ENCODE measurements around the gene PRKCB.

DNA sequence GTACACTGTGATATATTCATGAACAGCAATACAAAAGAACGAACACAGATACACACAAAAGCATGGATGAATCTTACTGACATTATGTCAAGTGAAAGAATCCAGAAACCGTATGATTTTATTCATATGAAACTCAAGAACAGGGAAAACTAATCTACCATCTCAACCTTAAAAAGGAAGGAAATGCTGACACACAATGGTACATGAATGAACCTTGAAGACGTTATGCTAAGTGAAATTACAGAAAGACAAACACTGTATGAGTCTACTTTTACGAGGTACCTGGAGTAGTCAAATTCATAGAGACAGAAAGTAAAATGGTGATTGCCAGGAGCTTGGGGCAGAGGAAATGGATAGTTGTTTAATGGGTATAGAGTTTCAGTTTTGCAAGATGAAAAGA, 8.7 kb upstream of the PRKCB start:
- TF ChIP-seq, protein P1, sequence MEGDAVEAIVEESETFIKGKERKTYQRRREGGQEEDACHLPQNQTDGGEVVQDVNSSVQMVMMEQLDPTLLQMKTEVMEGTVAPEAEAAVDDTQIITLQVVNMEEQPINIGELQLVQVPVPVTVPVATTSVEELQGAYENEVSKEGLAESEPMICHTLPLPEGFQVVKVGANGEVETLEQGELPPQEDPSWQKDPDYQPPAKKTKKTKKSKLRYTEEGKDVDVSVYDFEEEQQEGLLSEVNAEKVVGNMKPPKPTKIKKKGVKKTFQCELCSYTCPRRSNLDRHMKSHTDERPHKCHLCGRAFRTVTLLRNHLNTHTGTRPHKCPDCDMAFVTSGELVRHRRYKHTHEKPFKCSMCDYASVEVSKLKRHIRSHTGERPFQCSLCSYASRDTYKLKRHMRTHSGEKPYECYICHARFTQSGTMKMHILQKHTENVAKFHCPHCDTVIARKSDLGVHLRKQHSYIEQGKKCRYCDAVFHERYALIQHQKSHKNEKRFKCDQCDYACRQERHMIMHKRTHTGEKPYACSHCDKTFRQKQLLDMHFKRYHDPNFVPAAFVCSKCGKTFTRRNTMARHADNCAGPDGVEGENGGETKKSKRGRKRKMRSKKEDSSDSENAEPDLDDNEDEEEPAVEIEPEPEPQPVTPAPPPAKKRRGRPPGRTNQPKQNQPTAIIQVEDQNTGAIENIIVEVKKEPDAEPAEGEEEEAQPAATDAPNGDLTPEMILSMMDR (IDR thresholded peaks at IDR 0.05; ENCODE audit: low read depth, low read length, missing input control) = no peak
- TF ChIP-seq HNF4G (IDR thresholded peaks at IDR 0.05) (no peak), YY1 (IDR thresholded peaks at IDR 0.05) (no peak), GABPA (IDR thresholded peaks at IDR 0.05 in 1 of 2, conservative IDR thresholded peaks at IDR 0.05 in 1 of 2) (no peak), TAF1 (conservative IDR thresholded peaks at IDR 0.05) (no peak), SP1 (IDR thresholded peaks at IDR 0.05) (no peak), EGR1 (IDR thresholded peaks at IDR 0.05; ENCODE audit: low read depth in 2 of 2) (no peak), HNF4A (conservative IDR thresholded peaks at IDR 0.05) (no peak), FOXA1 (IDR thresholded peaks at IDR 0.05) (no peak)
- TF ChIP-seq, protein P2, sequence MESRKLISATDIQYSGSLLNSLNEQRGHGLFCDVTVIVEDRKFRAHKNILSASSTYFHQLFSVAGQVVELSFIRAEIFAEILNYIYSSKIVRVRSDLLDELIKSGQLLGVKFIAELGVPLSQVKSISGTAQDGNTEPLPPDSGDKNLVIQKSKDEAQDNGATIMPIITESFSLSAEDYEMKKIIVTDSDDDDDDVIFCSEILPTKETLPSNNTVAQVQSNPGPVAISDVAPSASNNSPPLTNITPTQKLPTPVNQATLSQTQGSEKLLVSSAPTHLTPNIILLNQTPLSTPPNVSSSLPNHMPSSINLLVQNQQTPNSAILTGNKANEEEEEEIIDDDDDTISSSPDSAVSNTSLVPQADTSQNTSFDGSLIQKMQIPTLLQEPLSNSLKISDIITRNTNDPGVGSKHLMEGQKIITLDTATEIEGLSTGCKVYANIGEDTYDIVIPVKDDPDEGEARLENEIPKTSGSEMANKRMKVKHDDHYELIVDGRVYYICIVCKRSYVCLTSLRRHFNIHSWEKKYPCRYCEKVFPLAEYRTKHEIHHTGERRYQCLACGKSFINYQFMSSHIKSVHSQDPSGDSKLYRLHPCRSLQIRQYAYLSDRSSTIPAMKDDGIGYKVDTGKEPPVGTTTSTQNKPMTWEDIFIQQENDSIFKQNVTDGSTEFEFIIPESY (IDR thresholded peaks at IDR 0.05) = no peak
- TF ChIP-seq, protein P3, sequence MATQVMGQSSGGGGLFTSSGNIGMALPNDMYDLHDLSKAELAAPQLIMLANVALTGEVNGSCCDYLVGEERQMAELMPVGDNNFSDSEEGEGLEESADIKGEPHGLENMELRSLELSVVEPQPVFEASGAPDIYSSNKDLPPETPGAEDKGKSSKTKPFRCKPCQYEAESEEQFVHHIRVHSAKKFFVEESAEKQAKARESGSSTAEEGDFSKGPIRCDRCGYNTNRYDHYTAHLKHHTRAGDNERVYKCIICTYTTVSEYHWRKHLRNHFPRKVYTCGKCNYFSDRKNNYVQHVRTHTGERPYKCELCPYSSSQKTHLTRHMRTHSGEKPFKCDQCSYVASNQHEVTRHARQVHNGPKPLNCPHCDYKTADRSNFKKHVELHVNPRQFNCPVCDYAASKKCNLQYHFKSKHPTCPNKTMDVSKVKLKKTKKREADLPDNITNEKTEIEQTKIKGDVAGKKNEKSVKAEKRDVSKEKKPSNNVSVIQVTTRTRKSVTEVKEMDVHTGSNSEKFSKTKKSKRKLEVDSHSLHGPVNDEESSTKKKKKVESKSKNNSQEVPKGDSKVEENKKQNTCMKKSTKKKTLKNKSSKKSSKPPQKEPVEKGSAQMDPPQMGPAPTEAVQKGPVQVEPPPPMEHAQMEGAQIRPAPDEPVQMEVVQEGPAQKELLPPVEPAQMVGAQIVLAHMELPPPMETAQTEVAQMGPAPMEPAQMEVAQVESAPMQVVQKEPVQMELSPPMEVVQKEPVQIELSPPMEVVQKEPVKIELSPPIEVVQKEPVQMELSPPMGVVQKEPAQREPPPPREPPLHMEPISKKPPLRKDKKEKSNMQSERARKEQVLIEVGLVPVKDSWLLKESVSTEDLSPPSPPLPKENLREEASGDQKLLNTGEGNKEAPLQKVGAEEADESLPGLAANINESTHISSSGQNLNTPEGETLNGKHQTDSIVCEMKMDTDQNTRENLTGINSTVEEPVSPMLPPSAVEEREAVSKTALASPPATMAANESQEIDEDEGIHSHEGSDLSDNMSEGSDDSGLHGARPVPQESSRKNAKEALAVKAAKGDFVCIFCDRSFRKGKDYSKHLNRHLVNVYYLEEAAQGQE (IDR thresholded peaks at IDR 0.05) = no peak
- TF ChIP-seq, protein P4, sequence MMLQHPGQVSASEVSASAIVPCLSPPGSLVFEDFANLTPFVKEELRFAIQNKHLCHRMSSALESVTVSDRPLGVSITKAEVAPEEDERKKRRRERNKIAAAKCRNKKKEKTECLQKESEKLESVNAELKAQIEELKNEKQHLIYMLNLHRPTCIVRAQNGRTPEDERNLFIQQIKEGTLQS (IDR thresholded peaks at IDR 0.05) = no peak
- TF ChIP-seq, protein P5, sequence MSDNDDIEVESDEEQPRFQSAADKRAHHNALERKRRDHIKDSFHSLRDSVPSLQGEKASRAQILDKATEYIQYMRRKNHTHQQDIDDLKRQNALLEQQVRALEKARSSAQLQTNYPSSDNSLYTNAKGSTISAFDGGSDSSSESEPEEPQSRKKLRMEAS (IDR thresholded peaks at IDR 0.05) = no peak
